Natural killer cell (primary cell): Measurements from ENCODE around the gene MLKL. TPM values are rescaled to one million over a fixed set of nuclear protein-coding genes. Genes with fewer than 3 reads are reported as not detected.

ENCODE experiments used
- ATAC-seq, 3 donors: fragments of 150-1000 bp in 2 of 3; fragments of 200-7000 bp in 1 of 3; cut with Tn5 transposase; 1 replicate in 1 of 3; 2 replicates in 2 of 3; pipeline ENCODE4 v1.10.0; 2021; ENCODE audit warnings: mild to moderate bottlenecking in 2 of 3, moderate library complexity in 2 of 3
- DNase-seq, 2 donors: peaks; one replicate each; pipeline versions ENCODE4 v3.0.0 to v3.0.0-alpha.2; 2013 to 2021; ENCODE audit warnings: mixed read lengths in 1 of 2
- H3K27ac ChIP-seq: one replicate; pipeline ENCODE4 v1.5.1; 2013; ENCODE audit warnings: mild to moderate bottlenecking, low read length
- H3K27me3 ChIP-seq: one replicate; pipeline ENCODE4 v1.6.1; 2013; ENCODE audit warnings: low read length; ENCODE audit not compliant: control insufficient read depth, insufficient read depth
- H3K36me3 ChIP-seq: one replicate; pipeline ENCODE4 v1.6.1; 2013; ENCODE audit warnings: low read length; ENCODE audit not compliant: control insufficient read depth, insufficient read depth
- H3K4me1 ChIP-seq: one replicate; pipeline ENCODE4 v1.6.1; 2013; ENCODE audit warnings: low read length; ENCODE audit not compliant: control insufficient read depth, insufficient read depth
- H3K4me3 ChIP-seq: one replicate; pipeline ENCODE4 v1.5.1; 2013; ENCODE audit warnings: low read length
- H3K9me3 ChIP-seq: one replicate; pipeline ENCODE4 v1.6.1; 2013; ENCODE audit warnings: low read length; ENCODE audit not compliant: control insufficient read depth, insufficient read depth
- H3K27ac Mint-ChIP-seq, 2 donors: one replicate each; pipeline ENCODE4 v1.8.0; 2022; ENCODE audit warnings: mild to moderate bottlenecking in 2 of 2, mixed read lengths in 2 of 2, moderate library complexity in 1 of 2
- H3K27me3 Mint-ChIP-seq, 2 donors: one replicate each; pipeline ENCODE4 v1.8.0; 2022; ENCODE audit warnings: low read depth in 2 of 2, mixed read lengths in 2 of 2
- H3K36me3 Mint-ChIP-seq: one replicate; pipeline ENCODE4 v1.8.0; 2022; ENCODE audit warnings: mixed read lengths
- H3K4me1 Mint-ChIP-seq, 2 donors: one replicate each; pipeline ENCODE4 v1.8.0; 2022; ENCODE audit warnings: mixed read lengths in 2 of 2
- H3K4me3 Mint-ChIP-seq: one replicate; pipeline ENCODE4 v1.8.0; 2022; ENCODE audit warnings: mild to moderate bottlenecking, moderate library complexity, mixed read lengths
- H3K9me3 Mint-ChIP-seq, 2 donors: one replicate each; pipeline ENCODE4 v1.8.0; 2022; ENCODE audit warnings: mixed read lengths in 2 of 2
- WGBS: methylation state at CpG from one replicate; pipeline ENCODE4 v1.1.7; 2013; ENCODE audit warnings: missing lambda C conversion rate; ENCODE audit not compliant: insufficient coverage; 5-methylcytosine and 5-hydroxymethylcytosine counted together
- intact Hi-C: fragments of 100-400 bp; cut with micrococcal nuclease; formaldehyde crosslinking; loops from one replicate; pipeline ENCODE4 v1.14.2; 2022
- total RNA-seq, 4 donors: library from RNA; stranded (reverse); fragments of 120-200 nt in 1 of 4; gene quantifications; one replicate each; pipeline versions ENCODE4 v1.2.3 to v1.2.4, GENCODE V29; 2013 to 2022
- TF ChIP-seq, protein P1 (sequence below): fragments of 200-600 bp; IDR thresholded peaks from one replicate; pipeline ENCODE4 v1.8.0; 2022; ENCODE audit warnings: antibody characterized with exemption

Gene MLKL
- total RNA-seq, 3 donors from 2014 or later (not counting 1 experiment from before 2014, with no cell fraction given) = 39.8 to 57.5 (median 52.1) TPM

DNA sequence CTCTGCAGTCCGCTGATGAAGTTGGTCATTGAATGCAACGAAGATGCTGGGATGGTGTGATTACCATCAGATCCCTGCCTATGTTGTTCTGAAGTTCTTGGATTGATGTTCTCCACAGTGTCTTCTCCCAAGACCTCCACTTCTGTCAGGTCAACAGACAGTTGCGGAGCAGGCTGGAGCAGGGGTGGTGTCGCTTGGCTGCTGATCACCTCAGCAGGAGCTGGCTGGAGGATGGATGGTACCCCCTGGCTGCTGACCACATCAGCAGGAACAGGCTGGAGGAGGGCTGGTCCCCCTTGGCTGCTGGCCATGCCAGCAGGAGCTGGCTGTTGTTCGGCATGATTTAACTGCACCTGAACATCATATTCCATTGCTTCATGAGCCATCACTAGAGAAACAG lies 39.6 kb downstream of the MLKL start:
- 99% methylated on average over 4 of the region's 5 CpGs for WGBS
- Histone ChIP-seq H3K4me3 (no peak overlapping the region), H3K9me3 (no peaks in the 10 kb centered on the region), H3K27ac (no peak overlapping the region), H3K4me1 (peaks cover 30% of the 10 kb centered on the region), H3K27me3 (no peaks in the 10 kb centered on the region), H3K36me3 (peaks cover 69% of the 10 kb centered on the region)
- TF ChIP-seq, protein P1, sequence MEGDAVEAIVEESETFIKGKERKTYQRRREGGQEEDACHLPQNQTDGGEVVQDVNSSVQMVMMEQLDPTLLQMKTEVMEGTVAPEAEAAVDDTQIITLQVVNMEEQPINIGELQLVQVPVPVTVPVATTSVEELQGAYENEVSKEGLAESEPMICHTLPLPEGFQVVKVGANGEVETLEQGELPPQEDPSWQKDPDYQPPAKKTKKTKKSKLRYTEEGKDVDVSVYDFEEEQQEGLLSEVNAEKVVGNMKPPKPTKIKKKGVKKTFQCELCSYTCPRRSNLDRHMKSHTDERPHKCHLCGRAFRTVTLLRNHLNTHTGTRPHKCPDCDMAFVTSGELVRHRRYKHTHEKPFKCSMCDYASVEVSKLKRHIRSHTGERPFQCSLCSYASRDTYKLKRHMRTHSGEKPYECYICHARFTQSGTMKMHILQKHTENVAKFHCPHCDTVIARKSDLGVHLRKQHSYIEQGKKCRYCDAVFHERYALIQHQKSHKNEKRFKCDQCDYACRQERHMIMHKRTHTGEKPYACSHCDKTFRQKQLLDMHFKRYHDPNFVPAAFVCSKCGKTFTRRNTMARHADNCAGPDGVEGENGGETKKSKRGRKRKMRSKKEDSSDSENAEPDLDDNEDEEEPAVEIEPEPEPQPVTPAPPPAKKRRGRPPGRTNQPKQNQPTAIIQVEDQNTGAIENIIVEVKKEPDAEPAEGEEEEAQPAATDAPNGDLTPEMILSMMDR = no peak
- no peak overlapping the region for H3K4me3 Mint-ChIP-seq
- H3K27ac Mint-ChIP-seq = no peak overlapping the region
- DNase-seq (no peak), ATAC-seq (no peak)
- peaks cover 27% of the 10 kb centered on the region for H3K36me3 Mint-ChIP-seq
- H3K9me3 Mint-ChIP-seq = no peaks in the 10 kb centered on the region
- intact Hi-C loops = no loop called here
- no peaks in the 10 kb centered on the region for H3K27me3 Mint-ChIP-seq
- H3K4me1 Mint-ChIP-seq = peaks cover 49 to 61% of the 10 kb centered on the region in 2 donors

DNA sequence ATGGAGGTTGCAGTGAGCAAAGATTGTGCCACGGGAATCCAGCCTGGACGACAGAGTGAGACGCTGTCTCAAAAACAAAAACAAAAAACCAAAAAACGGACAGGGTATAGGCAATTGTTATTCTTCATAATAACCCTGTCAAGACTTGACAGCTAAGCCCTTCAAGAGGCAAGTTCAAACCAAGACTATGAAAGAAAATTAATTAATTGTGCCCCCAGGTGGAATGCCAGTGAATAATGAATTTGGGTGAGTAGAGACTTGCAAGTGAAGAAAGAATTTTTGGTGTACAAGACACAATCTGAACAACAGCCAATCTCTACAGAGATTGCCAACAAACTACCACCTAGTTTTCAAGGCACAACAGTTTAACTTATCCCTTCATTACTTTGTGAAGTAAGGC lies 40.3 kb downstream of the MLKL start:
- 96% methylated on average over 4 of the region's 4 CpGs for WGBS
- no peaks in the 10 kb centered on the region for H3K9me3 Mint-ChIP-seq
- H3K27me3 Mint-ChIP-seq = no peaks in the 10 kb centered on the region
- H3K27me3 ChIP-seq = no peaks in the 10 kb centered on the region
- H3K27ac ChIP-seq = no peak overlapping the region
- no peaks in the 10 kb centered on the region for H3K9me3 ChIP-seq
- no peak for ATAC-seq
- peaks cover 27% of the 10 kb centered on the region for H3K36me3 Mint-ChIP-seq
- peak overlapping the region in 1 of 2 donors; percentile 33 for H3K27ac Mint-ChIP-seq
- peaks cover 73% of the 10 kb centered on the region for H3K36me3 ChIP-seq
- peaks cover 23% of the 10 kb centered on the region for H3K4me1 ChIP-seq
- peaks cover 49 to 66% of the 10 kb centered on the region in 2 donors for H3K4me1 Mint-ChIP-seq
- TF ChIP-seq, protein P1 = no peak
- H3K4me3 Mint-ChIP-seq = no peak overlapping the region
- DNase-seq = no peak
- intact Hi-C loops = no loop called here
- H3K4me3 ChIP-seq = no peak overlapping the region

DNA sequence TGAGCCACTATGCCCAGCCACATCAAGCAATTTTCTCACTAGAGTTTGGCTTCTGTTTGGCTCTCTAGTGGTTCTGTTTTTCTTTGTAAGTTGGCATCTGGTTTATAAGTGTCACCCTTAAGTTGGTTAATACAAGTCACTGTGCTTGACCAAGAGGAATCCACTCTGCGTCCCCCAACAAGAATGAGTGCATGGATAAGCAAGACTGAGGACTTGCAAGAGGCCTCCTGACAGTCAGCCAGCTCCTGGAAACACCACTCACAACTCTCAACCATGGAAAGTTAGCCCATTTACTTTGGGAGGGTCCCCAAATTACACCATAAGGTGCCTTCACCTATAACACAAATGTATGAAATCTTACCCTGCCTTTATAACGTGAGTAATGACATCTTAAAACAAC lies 41.6 kb downstream of the MLKL start:
- DNase-seq = no peak
- no peak for ATAC-seq
- peaks cover 17% of the 10 kb centered on the region for H3K4me1 ChIP-seq
- H3K9me3 ChIP-seq = no peaks in the 10 kb centered on the region
- peaks cover 27% of the 10 kb centered on the region for H3K36me3 Mint-ChIP-seq
- no peaks in the 10 kb centered on the region for H3K9me3 Mint-ChIP-seq
- no peaks in the 10 kb centered on the region for H3K27me3 Mint-ChIP-seq
- no peaks in the 10 kb centered on the region for H3K27me3 ChIP-seq
- peaks cover 55 to 72% of the 10 kb centered on the region in 2 donors for H3K4me1 Mint-ChIP-seq
- H3K27ac ChIP-seq = no peak overlapping the region
- intact Hi-C loops = no loop called here
- H3K4me3 Mint-ChIP-seq = no peak overlapping the region
- WGBS = 95% methylated on average over 2 of the region's 2 CpGs
- H3K36me3 ChIP-seq = peaks cover 62% of the 10 kb centered on the region
- peak overlapping the region; percentile 16 to 33 for H3K27ac Mint-ChIP-seq
- no peak overlapping the region for H3K4me3 ChIP-seq
- TF ChIP-seq, protein P1 = no peak
